HCEC 1CT (cell line): ENCODE data around the gene TET3.

Source experiments
- DNase-seq: peaks from one replicate; pipeline ENCODE4 v3.0.0-alpha.2; 2017

The TET3 gene

GRCh38 chr2:74007121-74007520, 22.4 kb downstream of the TET3 start:
- no peak for DNase-seq

DNA sequence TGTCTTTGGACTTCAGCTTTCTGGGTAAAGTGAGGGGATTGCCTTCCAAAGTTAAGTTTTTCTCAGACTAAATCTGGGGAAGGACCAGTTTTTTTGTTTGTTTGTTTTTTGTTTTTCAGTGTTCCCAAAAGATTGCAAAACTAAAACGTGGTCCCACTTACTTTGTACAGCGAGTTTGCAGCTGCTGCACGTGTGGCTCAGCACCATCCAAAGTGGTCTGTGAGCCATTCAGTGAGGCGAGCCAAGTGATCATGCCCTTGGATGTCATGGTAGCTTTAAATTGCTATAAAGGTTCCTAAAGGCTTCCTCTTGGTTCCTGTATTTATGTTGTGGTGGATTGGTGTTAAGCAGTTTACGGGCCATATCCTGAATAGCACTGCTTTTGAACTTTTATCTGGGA, 23.0 kb downstream of the TET3 start:
- no peak for DNase-seq

- no peak for DNase-seq
Measured at GRCh38 chr2:74008761-74009395, 24.2 kb downstream of the TET3 start.

DNA sequence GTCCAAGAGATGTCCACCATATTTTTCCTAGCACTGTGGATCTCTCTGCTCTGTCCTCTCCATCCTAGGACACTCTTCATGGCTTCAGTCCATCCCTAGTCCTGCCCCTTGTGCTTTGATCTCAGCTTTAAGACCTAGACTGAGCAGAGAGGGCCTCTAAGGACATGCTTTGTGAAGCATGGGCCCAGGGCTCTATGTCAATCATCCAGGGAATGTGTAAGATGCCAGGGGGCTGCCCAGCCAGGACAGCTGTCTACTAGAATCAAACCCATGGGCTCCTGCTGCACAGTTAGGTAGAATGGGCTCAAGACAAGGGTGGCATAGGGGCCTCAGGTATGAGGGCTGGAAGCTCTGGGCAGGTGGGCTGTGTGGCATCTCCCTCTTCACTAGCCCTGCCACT, 24.9 kb downstream of the TET3 start:
- DNase-seq, result no peak

GRCh38 chr2:74010087-74010541, 25.4 kb downstream of the TET3 start:
- no peak for DNase-seq

DNA sequence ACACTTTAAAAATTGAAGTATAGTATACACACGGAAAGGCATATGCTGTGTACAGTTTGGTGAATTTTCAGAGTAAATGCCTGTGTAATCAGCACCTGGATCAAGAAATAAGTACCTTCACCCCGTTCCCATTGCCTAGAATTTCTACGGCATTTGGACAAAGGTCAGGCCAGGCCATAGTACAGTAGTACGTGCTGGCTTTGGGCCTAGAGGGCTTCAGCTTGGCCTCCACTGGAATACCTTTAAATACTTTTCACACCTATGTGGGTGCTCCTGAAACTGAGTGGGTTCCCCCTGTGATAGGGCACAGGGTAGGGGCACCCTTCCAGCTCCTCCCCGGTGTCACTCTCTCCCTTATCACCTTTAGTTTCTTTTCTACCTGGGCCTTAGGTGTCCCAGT, 26.5 kb downstream of the TET3 start:
- no peak for DNase-seq

GRCh38 chr2:74014813-74015212, 30.1 kb downstream of the TET3 start:
- no peak for DNase-seq

DNA sequence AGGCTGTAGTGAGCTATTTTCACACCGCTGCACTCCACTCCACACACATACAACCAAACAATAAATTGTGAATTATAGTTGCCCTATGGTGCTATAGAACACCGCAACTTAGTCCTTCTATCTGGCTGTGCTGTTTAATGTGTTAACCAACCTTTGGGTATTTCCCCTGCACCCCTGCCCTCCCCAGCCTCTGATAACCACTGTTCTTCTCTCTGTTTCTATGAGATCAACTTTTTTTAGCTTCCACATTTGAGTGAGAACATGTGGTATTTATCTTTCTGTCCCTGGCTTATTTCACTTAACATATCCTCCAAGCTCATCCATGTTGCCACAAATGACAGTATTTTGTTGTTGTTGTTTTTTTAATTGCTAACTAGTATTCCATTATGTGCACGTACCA, 32.5 kb downstream of the TET3 start:
- DNase-seq, result no peak

GRCh38 chr2:74019516-74019915, 34.8 kb downstream of the TET3 start:
- DNase-seq, result no peak

DNA sequence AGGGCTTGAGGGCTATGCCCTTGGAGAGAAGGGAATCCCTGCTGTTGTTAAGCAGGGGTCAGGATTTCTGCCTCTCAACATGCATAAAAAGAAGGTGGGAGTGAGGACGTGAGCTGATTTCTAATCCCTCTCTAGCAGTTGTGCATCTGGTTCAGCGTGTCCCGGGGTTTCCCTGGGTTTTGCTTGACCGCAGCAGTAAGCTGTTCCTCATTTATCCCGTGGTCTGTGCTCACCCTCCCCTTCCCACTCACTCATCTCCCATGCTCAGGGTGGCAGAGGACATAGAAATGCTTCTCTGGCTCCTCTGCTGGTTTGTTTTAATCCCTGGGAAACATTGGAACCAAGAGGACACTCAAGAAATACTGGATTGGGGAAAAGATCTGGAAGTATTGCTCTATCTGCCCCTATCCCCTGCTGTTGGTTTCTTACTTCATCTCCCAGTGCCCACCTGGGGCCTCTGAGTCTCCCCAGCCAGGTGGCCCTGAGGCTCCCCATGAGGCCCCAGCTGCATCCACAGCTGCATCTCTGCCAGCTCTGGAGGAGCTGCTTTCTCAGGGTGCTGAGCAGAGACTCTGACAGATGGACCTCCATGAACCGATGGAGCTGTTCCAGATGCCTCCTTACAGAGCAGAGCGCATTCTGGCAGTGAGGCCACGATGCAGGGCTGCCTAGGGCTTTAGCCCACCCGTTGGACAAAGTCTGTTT, 36.1 kb downstream of the TET3 start:
- DNase-seq, result no peak

DNA sequence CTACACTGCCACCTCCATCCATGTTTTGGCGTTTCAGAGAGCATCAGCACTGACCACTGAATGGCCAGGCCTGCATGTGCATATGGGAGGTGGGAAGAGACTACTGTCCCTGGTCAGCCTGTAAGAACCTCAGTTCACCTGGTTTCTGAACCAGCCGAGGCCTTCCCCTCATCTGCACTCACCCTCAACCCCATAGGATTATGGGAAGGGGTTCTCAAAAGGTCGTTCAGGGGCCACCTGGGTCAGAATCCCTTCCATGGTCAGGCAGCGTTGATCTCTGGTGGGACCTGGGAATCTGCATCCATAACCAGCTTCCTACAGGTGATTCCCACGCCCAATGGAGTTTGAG, 36.7 kb downstream of the TET3 start:
- DNase-seq, result no peak

- no peak for DNase-seq
Measured at GRCh38 chr2:74024216-74024615, 39.5 kb downstream of the TET3 start.

- DNase-seq, result no peak
Measured at GRCh38 chr2:74025971-74026612, 41.4 kb downstream of the TET3 start.

- DNase-seq, result no peak
Measured at GRCh38 chr2:74026687-74027241, 42.1 kb downstream of the TET3 start.

DNA sequence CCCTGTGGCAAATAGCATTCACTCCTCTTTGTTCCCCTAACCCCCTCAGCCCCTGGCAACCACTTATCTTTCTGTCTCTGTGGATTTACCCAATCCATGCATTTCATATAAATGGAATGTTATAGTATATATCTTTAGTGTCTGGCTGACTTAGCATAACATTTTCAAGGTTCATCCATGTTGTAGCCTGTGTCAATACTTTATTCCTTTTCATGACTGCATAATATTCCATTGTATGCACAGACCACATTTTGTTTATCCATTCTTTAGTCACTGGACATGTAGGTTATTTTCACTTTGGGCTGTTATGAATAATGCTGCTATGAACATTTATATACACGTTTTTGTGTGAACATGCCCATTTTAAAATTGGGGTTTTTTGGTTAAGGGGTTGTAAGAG, 42.8 kb downstream of the TET3 start:
- no peak for DNase-seq

DNA sequence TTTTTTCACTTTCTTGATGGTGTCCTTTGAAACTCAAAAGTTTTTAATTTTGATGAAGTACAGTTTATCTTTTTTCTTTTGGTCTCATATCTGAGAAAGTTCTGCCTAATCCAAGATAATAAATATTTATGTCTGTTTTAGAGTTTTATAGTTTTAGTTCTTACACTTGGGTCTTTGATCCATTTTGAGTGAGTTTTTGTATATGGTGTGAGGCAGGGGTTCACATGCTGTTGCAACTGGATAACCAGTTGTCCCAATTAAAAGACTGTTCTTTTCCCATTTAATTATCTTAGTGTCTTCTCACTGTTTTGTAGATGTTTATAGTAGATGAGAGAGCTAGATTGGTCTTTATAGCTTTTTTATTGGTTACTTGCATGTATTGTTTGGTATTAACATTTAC, 43.6 kb downstream of the TET3 start:
- DNase-seq, result no peak

GRCh38 chr2:74028741-74029140, 44.0 kb downstream of the TET3 start:
- no peak for DNase-seq

DNA sequence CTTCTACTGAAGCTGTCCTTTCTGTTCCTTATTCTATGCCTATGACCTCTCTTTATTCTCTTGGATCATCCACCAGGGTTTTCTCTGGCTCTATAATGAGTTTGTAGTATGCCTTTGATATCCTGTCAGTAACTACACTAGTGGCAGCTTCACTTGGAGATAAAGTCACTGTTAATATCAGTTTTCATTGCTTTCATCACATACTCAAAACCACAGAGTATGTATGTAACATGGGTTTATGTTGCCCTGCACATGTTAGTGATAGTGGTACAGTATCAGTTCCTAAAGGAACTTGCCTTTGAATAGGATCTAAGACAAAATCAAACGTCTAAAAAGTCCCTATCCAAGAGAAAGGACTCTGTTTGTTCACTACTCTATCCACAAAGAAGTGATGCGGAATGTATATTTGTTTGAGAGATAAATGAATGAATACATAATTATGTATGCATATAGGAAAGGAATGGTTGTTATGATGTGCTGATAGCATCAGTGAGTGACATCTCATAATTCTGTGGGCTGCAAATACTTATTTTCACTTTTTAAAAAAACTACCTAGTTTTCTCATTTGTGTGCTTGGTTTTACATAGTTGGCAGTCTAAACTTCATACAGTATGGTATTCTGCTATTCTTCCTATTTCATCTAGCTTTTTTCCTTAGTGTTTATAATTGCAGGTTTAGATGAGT, 45.1 kb downstream of the TET3 start:
- no peak for DNase-seq

- DNase-seq, result no peak
Measured at GRCh38 chr2:74031221-74031620, 46.5 kb downstream of the TET3 start.

- DNase-seq, result no peak
Measured at GRCh38 chr2:74031959-74032287, 47.2 kb downstream of the TET3 start.

DNA sequence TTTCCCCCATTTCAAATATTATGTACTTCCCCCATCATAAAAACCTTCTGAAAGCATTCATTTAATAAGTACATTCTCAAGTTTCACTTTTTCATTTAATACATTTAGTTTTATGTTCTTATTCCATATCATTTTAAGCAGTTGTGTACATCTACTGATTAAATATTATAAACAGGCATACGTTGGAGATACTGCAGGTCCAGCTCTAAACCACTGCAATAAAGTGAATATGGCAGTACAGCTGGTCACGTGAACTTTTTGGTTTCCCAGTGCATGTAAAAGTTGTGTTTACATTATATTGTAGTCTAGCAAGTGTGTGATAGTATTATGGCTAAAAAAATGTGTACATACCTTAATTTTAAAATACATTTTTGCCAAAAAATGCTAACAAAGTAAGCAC, 48.7 kb downstream of the TET3 start:
- no peak for DNase-seq
